NCI-H2081 treated with DMSO at 0.1 percent for 48 hours (cell line): ENCODE data around the gene BCL2L1.

ENCODE experiments used
- DNase-seq: peaks from one replicate; lab custom pipeline; 2025; lab: John Stamatoyannopoulos, UW

Gene BCL2L1

DNA sequence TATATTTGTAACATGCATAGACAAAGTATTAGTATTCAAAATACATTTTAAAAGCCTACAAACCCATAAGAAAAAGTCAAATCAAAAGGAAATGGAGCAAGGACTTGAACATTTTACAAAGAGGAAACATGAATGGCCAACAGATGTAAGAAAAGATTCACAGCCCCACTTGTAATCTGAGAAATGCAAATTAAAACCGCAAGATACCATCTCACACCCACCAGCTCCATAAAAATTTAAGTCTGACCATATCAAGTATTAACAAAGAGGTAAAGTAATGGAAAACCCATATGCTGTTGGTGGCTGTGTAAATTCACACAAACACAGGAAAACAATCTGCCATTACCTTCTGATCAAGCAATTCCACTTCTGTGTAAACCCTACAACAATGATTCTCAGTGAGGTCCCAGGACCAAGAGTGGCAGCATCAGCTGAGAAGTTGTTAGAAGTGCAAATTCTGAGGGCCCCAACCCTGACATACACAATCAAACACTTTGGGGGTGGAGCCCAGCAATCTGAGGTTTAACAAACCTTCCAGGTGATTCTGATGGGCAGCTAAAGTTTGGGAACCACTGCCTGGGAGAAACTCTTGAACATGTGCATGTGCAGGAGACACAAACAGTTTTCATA lies 30.9 kb downstream of the BCL2L1 start:
- DNase-seq, result no peak

DNA sequence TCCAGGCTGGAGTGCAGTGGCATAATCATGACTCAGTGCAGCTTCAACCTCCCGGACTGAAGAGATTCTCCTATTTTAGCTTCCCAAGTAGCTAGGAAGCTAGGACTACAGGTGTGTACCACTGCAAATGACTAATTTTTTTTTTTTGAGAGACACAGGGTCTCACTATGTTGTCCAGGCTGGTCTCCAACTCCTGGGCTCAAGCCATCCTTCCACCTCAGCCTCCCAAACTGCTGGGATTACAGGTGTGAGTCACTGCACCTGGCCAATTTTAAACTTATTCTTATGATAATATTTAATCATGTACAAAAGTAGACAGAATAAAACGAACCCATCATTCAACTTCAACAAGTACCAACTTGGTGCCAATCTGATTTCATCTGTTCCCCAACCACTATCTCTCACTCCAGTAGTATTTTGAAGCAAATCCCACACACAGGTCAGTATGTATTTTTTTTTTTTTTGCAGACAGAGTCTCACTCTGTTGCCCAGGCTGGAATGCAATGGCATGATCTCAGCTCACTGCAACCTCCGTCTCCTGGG lies 32.5 kb downstream of the BCL2L1 start:
- no peak for DNase-seq

DNA sequence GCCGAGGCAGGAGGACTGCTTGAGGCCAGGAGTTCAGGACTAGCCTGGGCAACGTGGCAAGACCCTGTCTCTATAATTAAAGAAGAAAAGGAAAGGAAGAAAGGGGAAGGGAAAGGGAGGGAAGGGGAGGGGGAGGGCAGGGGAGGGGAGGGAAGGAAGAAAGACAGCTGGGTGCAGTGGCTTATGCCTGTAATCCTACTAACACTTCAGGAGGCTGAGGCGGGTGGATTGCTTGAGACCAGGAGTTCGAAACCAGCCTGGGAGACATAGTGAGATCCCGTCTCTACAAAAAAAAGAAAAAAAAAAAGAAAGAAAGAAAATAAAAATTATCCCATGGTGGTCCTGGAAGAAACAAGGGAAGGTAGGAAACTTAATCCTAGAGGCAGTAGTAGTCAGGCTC lies 33.5 kb downstream of the BCL2L1 start:
- no peak for DNase-seq

DNA sequence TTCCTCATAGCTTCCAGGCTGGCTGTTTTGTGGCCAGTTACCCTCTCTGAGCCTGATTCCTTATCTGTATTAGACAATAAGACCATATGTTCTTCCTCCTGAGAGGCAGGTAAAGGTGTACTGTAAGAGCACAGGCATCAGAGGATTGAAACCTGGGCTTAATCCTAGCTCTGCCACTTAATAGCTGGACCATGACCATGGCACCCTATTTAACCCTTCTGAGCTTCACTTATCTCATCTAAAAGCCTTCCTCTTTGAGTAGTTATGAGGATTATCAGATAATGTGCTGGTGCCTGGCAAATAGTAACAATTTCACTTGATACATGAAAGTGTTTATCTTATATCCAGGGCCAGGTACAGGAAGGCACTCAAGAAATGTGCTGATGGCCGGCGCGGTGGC lies 34.9 kb downstream of the BCL2L1 start:
- DNase-seq, result no peak

DNA sequence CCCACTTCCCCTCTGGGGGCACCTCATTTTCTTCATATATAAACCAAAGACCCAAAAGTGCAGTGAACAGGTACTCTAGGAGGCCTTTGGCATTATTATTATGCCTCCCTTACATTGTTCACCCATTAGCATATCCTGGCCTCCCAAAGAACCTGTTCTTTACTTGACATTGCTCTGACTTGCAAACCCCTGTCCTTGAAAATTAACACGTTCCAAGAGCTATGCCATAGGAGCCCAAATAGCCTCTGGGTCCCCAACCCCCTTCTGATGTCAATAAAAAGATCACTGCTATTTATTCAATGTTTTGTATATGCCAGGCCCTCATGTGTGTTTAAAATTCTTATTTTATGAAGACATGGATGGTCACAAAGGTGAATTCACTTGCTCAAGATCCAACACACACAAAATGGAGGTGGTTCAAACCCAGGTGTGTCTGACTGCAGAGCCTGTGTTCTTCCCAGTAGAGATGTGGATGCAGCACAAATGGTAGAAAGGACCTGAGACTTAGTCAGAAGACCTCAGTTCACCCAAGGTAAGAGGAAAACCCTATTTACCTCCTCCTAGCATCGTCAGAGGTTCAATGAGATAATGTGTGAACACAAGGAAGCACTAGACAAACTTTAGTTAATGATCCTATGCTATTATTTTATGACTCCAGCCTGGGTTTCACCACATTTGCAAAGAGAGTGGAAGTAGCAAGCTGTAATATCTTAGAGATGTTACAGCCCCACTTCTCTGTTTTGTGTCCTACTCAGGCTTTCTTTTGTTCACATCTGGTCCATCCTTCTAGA lies 36.6 kb downstream of the BCL2L1 start:
- DNase-seq, result no peak

DNA sequence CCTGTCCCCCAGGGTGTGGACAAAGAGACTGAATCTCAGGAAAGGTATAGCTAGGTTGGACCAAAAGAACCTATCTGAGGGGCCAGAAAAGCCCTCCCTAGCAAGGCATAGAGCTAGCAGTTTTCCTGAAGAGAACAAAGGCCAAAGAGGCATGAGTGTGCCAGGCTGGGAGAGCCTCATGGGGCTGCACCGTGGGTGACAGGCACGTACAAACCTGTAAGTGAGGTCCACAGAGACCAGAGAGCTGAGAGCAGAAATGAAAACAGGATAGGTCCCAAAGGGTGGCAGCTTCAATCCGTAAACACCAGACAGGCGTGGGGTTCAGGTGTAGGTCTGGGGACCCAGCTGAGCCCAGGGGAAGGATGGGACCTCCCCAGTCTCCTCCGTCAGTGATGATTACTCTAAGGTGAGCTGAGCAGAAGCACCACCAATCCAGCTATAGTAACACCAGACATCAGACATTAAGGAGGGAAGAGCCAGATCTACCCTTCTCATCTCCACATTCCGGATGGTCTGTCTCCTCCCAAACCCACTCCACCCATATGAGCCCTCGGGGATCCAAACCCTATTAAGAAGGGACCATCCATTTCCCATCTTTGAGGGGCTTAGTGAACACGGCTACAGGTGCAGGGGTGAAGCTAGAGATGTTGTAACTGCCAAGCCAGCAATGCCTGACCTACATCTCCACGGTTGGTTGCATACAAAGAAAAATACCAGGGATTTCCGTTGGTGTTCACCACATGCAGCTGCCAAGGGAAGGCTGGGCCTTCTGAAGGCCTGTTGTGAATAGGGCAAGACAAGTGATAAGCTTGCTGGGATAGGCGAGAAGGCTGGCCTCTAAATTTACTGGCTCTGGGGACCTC lies 38.3 kb downstream of the BCL2L1 start:
- DNase-seq, result no peak

DNA sequence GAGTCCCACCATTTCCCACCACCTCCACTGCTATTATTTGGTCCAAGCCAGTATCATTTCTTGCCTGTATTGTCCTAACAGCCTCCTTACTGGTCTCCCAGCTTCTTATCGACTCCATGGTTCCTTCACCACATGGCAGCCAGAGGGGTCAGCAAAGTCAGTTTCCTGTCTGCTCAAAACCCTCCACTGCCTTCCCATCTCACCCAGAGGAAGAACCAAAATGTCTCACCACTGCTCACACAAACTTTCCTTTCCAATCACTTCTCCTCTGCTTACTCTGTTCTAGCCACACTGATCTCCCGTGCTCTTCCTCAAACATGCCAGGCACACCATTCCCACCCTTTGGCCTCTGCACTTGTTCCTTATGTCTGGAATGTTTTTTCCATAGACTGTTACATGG lies 39.7 kb downstream of the BCL2L1 start:
- no peak for DNase-seq

DNA sequence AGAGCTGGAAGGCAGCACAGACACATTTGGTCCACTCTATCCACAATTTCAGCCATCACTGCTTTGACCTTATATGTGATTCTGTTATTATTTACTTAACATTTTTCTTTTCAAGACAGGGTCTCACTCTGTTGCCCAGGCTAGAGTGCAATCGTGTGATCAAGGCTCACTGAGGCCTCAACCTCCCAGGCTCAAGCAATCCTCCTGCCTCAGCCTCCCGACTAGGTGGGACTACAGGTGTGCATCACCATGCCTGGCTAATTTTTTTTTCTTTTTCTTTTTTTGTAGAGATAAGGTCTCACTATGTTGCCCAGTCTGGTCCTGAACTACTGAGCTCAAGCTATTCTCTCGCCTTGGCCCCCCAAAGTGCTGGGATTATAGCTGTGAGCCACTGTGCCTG lies 40.3 kb downstream of the BCL2L1 start:
- no peak for DNase-seq

DNA sequence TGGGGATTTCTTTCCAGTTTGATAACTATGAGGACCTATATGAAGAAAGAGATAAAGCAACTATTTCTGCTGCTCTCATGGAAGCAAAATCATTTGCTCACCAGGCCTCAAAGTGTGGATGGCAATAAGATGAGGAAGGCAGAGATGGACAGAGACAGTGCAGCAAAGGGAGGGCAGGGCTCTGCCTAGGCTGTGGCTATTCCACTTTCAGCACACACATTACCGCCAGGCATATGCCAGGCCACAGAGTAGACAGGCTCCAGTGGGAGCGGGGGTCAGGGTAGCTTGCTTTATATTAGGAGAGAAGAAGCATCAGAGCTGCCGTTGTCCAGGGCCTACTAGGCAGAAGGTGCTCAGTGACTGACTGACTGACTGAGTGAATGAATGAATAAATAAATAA lies 40.9 kb downstream of the BCL2L1 start:
- no peak for DNase-seq

DNA sequence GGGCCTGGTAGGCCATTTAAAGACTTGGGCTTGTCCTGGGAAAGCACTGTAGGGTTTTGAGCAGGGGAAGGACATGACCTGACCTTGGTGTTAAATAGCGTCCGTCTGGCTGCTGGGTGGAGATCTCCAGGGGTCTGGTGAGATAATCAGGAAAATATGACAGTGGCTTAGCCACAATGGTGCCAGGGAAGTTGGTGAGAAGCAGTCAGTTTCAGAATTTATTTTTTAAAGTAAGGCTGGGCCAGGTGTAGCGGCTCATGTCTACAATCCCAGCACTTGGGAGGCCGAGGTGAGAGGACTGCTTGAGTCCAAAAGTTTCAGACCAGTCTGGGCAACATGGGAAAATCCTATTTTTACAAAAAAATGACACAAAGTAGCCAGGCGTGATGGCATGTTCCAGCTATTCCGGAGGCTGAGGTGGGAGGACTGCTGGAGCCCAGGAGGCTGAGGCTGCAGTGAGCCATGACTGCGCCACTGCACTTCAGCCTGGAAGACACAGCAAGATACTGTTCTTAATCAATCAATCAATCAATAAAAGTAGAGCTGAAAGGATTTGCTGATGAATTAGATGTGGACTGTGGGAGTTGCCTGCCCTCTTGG lies 41.4 kb downstream of the BCL2L1 start:
- DNase-seq, result no peak

DNA sequence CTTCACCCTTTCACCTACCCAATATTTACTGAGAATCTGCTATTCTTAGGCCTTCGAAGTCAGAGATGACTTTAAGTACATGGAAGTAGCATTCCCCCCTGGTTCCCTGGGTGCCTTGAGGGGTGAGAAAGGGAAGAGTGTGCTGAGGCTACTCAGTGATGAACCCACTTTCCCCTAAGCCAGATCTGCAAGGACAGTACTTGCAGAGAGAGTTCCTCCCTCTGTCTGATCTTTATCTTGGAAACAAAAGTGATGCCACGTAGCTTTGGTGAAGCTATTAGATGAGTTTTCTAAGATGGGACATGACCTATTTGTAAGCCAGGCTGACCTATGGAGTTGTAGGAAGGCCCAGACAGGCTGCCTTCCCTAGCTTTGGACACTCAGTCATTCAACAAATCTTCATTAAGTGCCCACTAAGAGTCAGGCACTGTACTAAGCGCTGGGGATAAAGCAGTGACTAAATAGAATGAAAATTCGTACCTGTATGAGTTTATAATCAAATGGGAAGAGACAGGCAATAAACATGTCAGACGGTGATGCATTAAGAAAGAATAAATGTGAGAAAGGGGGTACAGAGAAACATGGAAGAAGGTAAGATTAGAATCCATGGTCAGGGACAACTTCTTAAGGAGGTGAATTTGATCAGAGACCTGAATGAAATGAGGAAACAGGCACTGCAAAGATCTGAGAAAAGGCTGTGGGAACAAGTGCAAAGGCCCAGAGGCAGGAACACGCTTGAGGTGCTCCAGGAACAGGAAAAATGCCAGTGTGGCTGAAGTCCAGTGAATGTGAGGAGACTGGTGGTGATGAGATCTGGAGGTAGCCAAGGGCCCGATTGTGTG lies 42.2 kb downstream of the BCL2L1 start:
- DNase-seq, result no peak

DNA sequence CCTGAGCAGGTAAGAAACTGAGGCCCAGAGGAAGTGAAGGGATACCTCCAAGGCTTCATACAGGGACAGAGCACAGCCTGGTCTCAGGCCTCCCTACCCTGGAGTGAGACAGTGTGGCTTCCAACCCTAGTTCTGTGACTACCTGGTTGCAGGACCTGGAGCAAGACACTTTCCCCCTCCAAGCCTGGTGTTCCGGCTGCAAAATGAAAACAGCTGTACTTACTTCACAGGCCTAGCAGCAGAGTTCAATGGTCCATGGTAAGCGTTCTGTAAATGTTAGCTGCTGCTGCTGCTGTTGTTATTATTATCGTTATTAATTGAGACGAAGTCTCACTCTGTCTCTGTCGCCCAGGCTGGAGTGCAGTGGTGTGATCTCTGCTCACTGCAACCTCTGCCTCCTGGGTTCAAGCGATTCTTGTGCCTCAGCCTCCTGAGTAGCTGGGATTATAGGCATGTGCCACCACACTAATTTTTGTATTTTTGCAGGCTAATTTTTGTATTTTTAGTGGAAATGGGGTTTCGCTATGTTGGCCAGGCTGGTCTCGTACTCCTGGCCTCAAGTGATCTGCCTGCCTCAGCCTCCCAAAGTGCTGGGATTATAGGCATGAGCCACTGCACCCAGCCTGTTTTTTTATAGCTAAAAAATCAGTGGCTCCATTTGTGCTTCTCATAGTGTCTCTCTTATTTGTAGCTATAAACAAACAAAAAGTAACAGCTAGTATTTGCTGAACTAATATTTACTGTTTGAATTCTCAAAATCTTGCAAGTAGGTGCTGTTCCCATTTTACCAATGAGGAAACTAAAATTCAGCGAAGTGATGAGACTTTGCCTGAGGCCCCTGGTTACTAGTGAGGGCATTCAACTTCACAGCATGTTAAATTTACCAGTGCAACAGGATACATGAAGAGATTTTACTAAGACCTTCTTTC lies 43.0 kb downstream of the BCL2L1 start:
- DNase-seq, result no peak

DNA sequence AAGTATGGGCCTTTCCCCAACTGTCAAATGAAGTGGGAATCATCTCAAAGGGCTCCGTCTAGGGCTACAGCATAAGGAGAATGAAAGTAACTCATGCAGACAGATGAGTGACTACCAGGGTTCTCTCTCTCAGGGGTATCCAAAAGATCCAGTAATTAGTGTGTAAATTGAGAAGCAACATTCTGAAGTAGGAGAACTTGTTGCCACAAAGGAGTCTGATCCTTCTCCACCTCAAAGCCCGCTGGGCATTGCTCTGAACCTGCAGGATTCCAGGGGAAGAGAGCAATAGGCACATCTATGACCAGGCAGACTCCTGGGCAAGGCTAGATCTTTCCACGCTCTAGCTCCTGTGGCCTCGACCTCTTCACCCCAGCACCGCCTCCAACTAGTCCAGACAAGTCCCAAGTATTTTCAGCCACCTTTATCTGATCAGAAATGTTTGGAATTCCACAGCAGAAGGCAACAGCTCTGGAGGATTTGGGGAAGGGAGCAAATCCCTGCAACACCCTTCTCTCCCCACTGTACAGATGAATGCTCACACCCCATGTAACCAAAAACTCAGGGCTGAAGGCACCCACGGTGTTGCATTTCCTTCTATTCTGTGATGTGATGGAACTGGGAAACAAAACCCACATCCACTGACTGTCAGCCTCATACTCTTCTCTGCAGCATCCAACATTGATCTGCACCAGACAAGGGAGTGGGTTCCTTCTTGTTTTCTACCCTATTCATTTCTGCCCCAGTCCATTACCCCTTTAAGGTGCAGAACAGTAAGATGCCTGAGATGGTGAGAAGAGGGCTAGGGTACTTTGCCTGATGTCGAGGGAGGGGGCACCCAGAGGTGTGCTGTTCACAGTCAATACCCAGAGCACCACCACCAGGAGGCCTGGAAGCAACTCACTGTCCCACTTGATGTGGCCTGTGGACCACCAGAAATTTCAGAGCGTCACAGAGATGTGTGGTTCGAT lies 44.0 kb downstream of the BCL2L1 start:
- DNase-seq, result no peak

DNA sequence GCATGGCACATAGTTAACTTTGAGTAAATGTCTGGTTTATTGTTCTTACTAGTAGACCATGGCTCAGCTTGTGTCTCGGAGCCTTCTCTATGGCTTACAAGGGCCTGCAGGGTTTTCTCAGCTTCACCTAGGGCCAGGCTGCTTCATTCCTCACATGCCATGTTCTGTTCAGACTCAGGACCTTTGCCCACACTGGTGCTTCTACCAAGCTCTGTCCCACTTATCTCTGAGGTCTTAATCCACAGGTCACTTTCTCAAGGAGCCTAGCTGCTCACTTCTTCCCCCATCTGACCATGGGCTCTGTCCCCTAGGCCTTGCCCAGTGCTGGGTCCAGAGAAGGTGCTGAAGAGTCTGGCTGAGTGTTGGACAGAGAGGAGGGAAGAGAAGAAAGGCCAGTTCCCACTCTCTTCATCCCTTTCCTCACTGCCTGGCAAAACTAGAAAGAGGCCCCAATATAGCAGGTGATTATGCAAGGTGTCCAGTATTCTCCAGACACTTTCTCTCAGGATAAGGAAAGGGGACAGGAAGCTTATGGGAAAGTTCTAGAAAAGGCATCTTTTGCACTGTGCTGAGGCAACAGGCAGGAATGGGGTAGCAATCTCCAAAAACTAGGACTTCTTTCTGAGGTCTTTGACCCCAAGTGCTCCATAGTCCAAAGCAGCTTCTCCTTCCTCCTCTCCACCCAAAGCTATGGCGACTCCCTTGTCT lies 45.0 kb downstream of the BCL2L1 start:
- no peak for DNase-seq

DNA sequence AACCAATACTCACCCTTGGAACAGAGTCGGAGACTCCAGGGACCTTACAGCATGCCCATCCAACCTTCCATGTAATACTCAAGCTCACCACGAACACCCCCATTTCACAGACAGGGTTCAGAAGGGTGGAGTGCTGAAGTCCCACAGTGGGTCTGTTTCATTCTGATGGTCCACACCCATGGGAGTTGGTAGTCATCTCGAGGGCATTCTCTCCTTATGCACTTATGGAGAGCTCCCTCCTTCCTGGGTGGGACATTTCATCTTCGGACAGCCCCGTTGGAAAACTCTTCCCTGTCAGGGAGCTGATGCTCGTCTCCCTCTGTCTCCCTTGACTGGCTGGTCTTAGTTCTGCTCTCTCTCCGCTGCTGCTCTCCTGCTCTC lies 46.1 kb downstream of the BCL2L1 start:
- no peak for DNase-seq

DNA sequence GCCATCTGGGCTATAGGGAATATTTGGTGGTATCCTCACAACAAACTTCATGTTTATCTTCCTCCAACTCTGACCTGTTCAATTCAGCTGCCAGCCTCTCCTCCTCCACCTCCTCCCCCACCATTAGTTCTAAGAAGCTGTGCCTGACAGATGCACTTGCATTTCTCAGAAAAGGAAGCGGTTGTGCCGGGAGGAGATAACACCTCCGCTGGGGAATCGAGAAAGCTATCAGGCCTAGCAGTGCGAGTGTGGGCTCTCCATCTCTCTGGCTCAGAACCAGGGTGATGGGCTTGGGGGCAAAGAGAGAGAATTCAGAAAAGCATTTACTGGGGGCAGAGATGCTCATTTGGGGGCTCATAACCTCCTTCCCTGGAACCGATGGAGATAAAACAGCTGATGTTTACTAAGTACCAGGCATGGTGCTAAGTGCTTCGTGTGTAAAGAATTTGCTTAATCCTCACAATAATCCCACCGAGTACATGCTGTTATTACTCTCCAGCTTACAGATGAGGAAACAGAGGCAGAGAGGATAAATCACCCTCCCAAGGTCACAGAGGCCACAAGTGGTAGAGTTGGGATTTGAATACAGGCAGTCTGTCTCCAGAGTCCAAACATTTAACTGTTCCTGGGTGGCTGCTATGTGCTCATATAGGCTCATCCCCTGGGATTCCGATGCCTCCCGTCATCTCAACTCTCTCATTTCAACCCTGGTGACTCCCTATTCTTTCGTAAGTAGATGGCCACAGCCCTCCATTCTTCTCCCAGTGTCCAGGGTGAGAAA lies 46.6 kb downstream of the BCL2L1 start:
- DNase-seq, result no peak
